ENCODE results near the gene CALY.

The CALY gene

DNA sequence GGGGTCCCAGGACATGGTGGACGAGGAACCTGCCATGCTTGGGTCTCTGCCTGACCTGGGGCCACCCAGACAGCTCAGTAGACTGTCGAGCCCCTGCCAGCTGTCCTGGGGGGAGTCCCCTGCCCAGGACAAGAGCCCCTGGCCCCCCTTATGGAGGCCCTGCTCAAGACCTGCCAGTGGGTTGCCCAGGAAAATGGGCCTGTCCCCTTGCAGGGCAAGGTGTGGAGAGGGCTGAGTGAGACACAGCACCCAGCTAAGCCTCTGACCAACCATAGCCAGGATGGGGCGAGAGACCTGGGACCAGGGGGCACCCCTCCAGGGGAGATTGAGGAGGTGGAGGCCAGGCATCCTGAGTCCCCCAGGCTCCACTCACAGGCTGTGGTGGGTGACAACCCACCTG lies 19.3 kb upstream of the CALY start:
- in situ Hi-C loops (cut with HindIII; ENCODE audit: low sequenced_read_pairs): no loop called here
- TF ChIP-seq, protein P1, sequence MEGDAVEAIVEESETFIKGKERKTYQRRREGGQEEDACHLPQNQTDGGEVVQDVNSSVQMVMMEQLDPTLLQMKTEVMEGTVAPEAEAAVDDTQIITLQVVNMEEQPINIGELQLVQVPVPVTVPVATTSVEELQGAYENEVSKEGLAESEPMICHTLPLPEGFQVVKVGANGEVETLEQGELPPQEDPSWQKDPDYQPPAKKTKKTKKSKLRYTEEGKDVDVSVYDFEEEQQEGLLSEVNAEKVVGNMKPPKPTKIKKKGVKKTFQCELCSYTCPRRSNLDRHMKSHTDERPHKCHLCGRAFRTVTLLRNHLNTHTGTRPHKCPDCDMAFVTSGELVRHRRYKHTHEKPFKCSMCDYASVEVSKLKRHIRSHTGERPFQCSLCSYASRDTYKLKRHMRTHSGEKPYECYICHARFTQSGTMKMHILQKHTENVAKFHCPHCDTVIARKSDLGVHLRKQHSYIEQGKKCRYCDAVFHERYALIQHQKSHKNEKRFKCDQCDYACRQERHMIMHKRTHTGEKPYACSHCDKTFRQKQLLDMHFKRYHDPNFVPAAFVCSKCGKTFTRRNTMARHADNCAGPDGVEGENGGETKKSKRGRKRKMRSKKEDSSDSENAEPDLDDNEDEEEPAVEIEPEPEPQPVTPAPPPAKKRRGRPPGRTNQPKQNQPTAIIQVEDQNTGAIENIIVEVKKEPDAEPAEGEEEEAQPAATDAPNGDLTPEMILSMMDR (IDR thresholded peaks at IDR 0.05; ENCODE audit: low read depth, low read length, missing control alignments): no peak
- no peak for DNase-seq (ENCODE audit: low read depth)
- H3K4me3 ChIP-seq (ENCODE audit: low read depth, low read length): no peak overlapping the region

DNA sequence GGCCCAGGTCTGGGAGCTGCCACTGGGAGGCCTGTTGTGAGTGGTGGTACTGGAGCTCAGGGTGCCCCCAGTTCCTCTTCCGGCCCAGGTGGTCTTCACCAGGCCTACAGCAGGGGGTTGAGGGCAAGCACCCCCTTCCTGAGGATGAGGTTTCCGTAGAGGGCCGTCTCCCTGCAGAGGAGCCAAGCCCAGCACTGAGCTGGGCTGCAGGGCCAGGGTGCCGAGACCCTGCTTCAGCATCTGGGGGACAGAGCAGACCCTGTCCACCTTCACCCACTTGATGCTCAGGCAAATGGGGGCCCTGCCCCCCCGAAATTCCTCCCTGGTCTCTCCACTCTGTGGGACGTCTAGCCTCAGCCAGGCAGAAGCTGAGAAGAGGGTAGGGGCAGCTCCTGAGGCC lies 18.6 kb upstream of the CALY start:
- TF ChIP-seq, protein P1 (IDR thresholded peaks at IDR 0.05; ENCODE audit: low read depth, low read length, missing control alignments): no peak
- no peak for DNase-seq (ENCODE audit: low read depth)
- no peak overlapping the region for H3K4me3 ChIP-seq (ENCODE audit: low read depth, low read length)
- in situ Hi-C loops (cut with HindIII; ENCODE audit: low sequenced_read_pairs): no loop called here

DNA sequence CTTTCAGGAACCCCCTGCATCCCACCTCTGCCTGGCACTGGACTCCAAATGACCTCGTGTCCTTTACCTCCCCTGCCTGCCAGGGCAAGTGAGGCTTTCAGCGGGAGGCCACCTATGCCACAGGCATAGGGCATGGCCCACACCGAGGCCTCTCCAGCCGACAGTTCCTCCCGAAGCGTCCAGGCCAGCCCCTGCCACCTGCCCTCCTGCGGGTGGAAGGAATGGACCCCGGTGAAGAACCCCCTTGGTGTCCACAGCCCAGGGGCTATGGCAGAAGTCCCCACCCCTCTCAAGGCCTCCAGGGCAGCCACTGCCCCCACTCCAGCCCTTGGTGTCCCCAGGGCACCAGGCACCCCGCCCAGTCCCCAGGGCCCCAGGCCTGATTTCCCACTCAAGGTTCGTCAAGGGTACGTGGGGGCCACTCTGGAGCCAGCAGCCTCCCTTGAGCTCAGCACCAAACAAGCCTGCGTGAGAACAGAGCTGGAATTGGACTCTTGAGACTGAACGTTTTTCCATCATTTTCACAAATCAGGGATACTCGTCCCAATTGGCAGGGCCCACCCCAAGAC lies 18.1 kb upstream of the CALY start:
- TF ChIP-seq, protein P1 (IDR thresholded peaks at IDR 0.05; ENCODE audit: low read depth, low read length, missing control alignments): no peak
- in situ Hi-C loops (cut with HindIII; ENCODE audit: low sequenced_read_pairs): no loop called here
- no peak for DNase-seq (ENCODE audit: low read depth)
- H3K4me3 ChIP-seq (ENCODE audit: low read depth, low read length): no peak overlapping the region

DNA sequence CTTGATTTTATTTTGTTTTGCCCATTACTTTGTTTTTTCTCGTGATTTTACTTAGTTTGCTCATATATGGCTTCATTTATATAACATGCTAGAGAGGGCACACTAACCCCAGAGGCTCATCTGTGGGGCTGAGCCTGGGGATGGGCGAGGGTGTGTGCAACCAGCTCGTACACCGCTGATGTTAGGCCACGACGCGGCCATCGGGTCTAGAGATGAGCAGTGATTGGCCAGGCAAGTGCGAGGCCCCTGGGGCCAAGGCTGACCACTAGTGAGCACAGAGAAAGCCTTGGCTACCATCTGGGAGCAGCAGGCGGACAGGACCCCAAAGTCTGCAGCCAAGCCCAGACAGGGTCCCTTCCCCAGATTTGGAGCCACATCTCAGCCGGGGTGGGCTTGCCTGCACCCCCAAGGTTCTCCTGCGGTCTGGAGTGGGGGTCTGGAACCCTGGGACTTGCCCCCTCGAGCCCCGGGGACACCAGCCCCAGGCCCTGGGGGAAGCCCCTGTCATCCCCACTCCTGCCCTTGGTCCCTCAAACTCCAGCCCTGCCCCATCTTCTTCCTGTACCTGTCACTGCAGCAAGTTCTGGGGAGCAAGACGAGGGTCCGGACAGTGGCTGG lies 17.4 kb upstream of the CALY start:
- TF ChIP-seq, protein P1 (IDR thresholded peaks at IDR 0.05; ENCODE audit: low read depth, low read length, missing control alignments): no peak
- in situ Hi-C loops (cut with HindIII; ENCODE audit: low sequenced_read_pairs): no loop called here
- H3K4me3 ChIP-seq (ENCODE audit: low read depth, low read length): no peak overlapping the region
- DNase-seq (ENCODE audit: low read depth): no peak

DNA sequence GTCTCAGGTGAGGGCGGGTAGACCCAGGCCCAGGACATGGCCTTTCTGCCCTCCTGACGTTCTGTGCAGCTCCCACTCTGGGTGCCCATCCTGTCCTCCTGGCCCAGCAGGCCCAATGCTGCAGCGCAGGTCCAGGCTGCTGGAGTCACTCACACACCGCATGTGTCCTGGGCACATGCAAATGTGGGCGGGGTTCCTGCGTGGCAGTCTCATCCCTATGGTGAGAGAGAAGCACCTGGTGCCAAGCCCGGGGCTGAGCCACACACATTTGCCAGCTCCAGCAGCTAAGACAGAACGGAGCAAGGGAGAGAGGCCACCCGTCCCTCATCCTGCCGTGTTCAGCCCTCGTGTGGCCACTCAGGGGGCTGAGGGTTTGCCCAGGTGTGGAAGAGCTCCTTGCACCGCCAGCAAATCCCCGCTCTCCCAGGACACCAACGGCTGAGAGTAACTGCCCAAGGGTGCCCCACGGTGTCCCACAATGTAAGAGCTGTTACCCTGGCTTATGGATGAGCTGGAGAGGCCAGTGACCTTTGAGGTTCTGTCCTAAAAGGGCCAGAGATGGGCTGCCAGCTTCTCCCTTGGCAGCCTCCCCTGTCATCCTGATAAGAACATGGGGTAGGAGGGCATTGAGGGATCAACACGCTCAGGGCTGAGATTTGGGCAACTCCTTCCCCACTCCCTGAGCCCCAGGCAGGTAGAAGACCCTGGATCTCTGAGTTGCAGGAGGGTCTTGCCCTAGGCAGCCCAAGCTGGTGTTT lies 16.7 kb upstream of the CALY start:
- in situ Hi-C loops (cut with HindIII; ENCODE audit: low sequenced_read_pairs): no loop called here
- H3K4me3 ChIP-seq (ENCODE audit: low read depth, low read length): no peak overlapping the region
- DNase-seq (ENCODE audit: low read depth): no peak
- TF ChIP-seq, protein P1 (IDR thresholded peaks at IDR 0.05; ENCODE audit: low read depth, low read length, missing control alignments): no peak

DNA sequence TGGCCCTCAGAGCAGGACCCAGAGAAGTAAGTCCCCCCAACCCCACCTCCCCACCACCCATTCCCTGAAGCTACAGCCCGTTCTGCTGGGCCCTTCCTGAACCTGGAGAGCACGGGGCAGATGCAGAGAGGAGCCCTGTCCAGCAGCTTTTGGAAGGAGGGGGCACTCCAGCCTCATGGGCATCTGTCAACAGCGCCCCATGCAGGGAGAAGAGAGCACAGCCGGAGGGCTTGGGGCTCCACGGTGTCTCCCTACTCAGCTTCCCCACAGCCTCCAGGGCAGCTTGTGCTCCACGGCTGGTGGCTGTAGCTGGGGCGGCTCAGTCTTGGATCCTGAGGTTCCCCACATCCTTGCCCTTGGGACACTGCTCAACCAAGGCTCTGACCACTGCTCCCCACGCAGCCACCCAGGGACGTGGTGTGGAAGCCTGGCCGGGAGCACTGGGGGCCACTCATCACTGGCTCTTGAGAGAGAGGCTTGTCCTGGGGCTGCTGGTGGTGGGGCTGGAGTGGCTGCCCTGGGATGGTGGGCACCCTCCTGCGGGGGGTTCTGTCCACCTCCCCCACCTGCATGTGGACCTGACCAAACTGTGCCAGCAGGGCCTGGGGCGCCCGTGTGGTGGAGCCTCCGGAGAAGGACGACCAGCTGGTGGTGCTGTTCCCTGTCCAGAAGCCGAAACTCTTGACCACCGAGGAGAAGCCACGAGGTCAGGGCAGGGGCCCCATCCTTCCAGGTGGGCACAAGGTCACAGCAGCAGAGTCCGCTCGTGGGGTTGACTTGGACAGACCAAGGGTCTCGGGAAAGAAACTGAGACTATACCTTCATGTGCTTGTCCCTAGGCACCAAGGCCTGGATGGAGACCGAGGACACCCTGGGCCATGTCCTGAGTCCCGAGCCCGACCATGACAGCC lies 15.0 kb upstream of the CALY start:
- no peak for DNase-seq (ENCODE audit: low read depth)
- TF ChIP-seq, protein P1 (IDR thresholded peaks at IDR 0.05; ENCODE audit: low read depth, low read length, missing control alignments): no peak
- in situ Hi-C loops (cut with HindIII; ENCODE audit: low sequenced_read_pairs): no loop called here
- no peak overlapping the region for H3K4me3 ChIP-seq (ENCODE audit: low read depth, low read length)

All from astrocyte of the cerebellum (primary cell).